GM19455 (cell line): ENCODE results near the gene SNAPIN.

Source experiments
- ATAC-seq: cut with Tn5 transposase; IDR thresholded peaks from one replicate; pipeline ENCODE4 v1.9.1; 2021; ENCODE audit not compliant: unreplicated experiment

The SNAPIN gene

DNA sequence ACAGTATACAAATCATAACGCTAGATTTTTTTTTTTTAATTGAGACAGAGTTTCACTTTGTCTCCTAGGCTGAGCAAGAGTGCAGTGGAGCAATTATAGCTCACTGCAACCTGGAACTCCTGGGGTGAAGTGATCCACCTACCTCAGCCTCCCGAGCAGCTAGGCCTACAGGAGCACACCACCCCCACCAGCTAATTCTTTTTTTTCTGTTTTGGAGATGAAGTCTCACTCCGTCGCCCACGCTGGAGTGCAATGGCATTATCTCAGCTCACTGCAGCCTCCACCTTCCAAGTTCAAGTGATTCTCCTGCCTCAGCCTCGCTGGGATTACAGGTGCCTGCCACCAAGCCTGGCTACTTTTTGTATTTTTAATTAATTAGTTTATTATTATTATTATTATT, 41.3 kb downstream of the SNAPIN start:
- no peak for ATAC-seq

DNA sequence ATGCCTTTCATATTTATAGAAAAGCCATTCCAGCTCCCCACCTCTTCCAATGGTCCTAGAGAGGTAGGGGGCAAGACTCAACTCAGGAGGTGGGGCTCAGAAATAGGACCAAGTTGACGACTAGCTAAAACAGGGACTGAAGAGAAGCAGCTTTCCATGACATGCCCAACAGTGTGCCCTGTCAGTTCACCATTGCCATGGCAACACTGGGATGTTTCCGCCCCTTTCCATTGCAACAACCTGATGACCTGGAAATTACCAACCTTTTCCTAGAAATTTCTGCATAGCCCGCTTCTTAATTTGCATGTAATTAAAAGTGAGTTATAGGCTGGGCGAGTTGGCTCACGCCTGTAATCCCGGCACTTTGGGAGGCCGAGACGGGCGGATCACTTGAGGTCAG, 47.0 kb downstream of the SNAPIN start:
- ATAC-seq, result no peak

DNA sequence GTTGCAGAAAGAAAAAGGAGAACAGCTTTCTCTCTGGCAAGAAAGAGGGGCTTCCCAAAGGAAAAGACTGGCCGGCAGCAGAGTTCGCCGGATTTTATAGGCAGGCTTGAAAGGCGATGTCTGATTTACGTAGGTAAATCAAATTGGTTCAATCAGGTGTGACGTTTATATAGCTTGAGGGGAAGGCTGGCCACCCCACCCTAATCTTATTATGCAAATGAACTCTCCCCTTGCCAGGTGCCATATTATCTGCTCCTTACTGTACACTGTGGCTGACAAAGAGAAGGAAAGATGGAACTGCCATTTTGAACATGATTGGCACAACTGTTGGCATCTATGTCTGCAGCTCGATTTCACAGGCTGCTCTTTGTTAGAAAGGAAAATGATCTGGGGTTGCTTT, 52.5 kb downstream of the SNAPIN start:
- ATAC-seq, result no peak
